ENCODE results near the gene SASS6.

DNA sequence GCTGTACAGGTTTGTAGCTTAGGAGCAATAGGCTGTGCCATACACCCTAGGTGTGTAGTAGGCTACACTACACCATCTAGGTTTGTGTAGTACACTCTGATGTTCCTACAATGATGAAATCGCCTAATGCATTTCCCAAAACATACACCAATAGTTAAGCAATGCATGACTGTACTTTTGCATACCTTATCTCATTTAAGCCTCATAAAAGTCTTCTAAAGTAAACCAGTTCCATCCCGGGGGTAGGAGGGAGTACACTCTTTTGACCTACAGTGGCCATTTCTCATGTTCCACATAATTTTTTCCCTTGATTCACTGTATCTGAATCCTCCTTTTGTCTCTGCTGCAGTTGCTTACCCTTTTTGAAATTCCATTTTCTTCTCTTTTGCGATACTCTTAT lies 12.4 kb upstream of the SASS6 start:
- TF ChIP-seq GATA2 (IDR thresholded peaks at IDR 0.05; ENCODE audit: low read depth, low read length): no peak
- no peak for TF ChIP-seq GATA3 (IDR thresholded peaks at IDR 0.05; ENCODE audit: low read depth, low read length)
